Fibroblast of pulmonary artery (primary cell): ENCODE measurements around the gene PRDM16.

Experiments used
- DNase-seq: peaks from one replicate; pipeline ENCODE4 v3.0.0-alpha.2; 2010; ENCODE audit warnings: low read depth
- H3K4me3 ChIP-seq: replicated peaks from 2 replicates; pipeline ENCODE4 v1.5.1; 2011; ENCODE audit warnings: low read depth, mild to moderate bottlenecking, control low read depth, low read length, moderate library complexity
- TF ChIP-seq, protein P1 (sequence below): IDR thresholded peaks from 2 replicates; pipeline ENCODE4 v1.5.1; 2011; ENCODE audit warnings: mild to moderate bottlenecking, control low read depth, low read length, inconsistent platforms; ENCODE audit errors: missing control alignments

Gene PRDM16

DNA sequence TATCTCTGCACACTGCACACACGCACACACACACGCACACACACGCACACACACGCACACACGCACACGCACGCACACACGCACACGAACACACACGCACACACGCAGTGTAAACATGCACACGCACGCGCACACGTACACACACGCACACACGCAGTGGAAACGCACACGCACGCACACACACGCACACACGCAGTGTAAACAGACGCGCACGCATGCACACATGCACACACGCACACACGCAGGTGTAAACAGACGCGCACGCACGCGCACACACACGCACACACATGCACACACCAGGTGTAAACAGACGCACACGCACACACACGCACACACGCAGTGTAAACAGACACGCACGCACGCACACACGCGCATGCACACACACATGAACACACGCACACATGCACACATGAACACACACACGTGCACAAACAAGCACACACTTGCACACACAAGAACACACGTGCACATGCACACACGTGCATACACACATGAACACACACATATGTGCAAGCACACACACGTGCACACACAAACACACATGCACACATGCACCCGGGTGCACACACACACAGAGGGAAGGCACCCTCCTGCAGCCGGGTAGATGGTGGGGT, 45.2 kb downstream of the PRDM16 start:
- TF ChIP-seq, protein P1, sequence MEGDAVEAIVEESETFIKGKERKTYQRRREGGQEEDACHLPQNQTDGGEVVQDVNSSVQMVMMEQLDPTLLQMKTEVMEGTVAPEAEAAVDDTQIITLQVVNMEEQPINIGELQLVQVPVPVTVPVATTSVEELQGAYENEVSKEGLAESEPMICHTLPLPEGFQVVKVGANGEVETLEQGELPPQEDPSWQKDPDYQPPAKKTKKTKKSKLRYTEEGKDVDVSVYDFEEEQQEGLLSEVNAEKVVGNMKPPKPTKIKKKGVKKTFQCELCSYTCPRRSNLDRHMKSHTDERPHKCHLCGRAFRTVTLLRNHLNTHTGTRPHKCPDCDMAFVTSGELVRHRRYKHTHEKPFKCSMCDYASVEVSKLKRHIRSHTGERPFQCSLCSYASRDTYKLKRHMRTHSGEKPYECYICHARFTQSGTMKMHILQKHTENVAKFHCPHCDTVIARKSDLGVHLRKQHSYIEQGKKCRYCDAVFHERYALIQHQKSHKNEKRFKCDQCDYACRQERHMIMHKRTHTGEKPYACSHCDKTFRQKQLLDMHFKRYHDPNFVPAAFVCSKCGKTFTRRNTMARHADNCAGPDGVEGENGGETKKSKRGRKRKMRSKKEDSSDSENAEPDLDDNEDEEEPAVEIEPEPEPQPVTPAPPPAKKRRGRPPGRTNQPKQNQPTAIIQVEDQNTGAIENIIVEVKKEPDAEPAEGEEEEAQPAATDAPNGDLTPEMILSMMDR = no peak
- H3K4me3 ChIP-seq = no peak overlapping the region
- no peak for DNase-seq

DNA sequence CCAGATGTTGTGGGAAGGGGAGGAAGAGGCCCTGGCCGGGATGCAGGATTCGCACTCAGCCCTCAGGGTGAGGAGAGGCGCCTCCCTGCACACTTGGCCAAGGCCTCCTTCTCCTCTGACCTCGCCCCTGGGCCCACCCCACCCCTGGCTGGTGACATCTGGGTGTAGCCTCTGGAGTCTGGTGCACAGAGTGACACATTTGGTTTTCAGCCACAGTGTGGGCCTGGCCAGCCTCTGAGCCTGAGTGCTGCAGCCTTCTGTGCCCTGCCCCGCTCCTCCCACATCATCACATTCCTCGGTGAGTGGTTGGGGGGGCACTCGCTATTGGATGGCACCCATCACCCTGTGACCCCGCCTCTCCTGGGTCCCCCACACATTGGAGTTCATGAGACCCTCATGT, 45.8 kb downstream of the PRDM16 start:
- TF ChIP-seq, protein P1 = no peak
- no peak for DNase-seq
- no peak overlapping the region for H3K4me3 ChIP-seq

DNA sequence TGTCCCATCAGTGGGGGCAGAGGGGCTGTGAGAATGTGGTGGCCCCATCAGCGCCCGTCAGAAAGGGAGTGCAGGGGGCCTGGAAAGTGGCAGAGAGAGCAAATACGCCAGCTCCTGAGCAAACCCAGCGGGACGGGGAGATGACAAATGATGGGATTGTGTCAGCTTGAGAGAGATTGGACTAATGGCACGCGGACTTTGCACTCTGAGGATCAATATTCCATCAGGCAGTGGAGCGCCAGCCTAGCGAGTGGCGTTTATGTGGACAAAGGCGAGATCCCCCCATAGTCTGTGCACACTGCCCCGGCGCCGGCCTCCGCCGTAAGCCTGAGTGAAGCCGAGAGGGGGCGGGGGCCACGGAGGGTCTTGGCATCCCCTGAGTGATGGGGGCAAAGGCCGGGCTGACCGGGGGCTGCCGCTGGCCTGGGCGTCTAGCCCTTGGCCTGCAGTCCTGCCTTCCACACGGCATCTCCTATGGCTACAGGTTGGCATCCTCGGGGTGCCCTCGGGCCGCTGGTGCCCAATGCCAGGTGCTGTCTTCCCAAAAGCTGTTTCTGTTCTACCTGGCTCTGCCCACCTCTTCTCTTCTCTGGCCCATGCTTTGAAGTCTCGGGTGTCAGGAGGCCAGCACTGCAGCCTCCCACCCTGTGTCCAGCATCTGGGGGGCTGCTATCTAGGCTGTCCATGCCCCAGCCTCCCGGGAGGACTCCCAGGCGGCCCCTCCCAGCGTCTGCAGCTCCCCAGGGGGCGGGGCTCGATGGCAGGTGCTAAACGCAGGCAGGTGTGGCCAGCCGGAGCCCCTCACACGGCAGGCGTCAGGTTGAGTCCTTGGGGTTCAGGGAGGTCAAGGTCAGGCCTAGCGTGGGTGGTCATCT, 46.5 kb downstream of the PRDM16 start:
- TF ChIP-seq, protein P1 = no peak
- H3K4me3 ChIP-seq = no peak overlapping the region
- DNase-seq = no peak

DNA sequence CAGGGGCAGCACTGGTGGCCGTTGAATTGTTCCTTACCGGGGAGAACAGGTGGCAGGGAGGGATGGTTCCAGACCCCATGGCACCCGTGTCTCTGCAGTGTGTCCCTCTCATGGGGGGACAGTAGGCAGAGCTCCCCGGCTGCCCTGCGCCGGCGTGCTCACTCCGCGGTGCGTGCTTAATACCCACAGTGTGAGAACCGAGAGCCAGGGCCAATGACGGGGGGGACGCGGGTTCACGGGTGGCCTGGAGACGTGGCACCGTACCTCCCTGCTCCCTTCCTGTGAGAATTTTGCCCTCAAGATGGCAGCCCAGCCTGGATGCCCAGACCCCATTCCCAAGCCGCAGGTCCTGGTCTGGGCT, 47.1 kb downstream of the PRDM16 start:
- no peak for DNase-seq
- no peak overlapping the region for H3K4me3 ChIP-seq
- TF ChIP-seq, protein P1 = no peak

DNA sequence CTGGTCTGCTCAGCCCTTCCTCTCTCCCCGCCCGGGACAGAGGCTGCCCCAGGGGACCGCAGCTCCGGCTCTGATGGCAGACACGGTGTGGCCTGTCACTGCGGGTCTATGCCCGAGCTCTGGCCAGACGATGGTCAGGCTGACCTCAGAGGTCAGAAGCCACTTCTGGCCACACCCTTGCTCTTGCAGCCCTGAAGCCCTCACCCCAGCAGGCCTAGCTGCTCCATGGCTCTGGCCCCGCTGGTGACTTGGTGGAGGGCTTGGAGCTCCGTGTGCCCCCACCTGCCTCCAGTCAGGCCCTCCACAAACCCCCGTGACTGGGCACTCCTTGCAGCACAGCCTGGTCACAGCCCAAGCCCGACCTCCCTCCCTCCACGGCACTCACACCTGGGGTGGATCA, 47.6 kb downstream of the PRDM16 start:
- no peak overlapping the region for H3K4me3 ChIP-seq
- TF ChIP-seq, protein P1 = no peak
- no peak for DNase-seq

DNA sequence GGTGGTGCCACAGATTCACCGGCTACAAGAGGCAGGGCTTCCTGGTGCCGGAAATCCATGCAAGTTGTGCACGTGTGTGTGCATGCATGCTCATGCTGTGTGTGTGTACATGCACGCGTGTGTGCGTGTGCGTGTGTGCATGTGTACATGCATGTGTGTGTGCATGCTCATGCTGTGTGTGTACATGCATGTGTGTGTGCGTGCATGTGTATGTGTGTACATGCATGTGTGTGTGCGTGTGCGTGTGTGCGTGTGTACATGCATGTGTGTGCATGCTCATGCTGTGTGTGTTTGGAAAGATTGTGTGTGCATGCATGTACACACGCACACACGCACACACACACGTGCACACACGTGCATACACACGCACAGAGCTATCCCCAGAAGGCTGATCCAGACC, 48.9 kb downstream of the PRDM16 start:
- H3K4me3 ChIP-seq = no peak overlapping the region
- TF ChIP-seq, protein P1 = no peak
- no peak for DNase-seq
